Neural cell (in vitro differentiated cells): Measurements from ENCODE around the gene SLC34A3.

Experiments used
- EP300 ChIP-seq: fragments of 450-650 bp; conservative IDR thresholded peaks from 2 replicates; pipeline ENCODE4 v1.6.1; 2014; ENCODE audit warnings: antibody characterized with exemption, mild to moderate bottlenecking, moderate library complexity; ENCODE audit not compliant: poor library complexity, severe bottlenecking
- POLR2AphosphoS5 ChIP-seq: IDR thresholded peaks from 2 replicates; pipeline ENCODE4 v1.6.1; 2012
- RAD21 ChIP-seq: fragments of 450-650 bp; conservative IDR thresholded peaks from 2 replicates; pipeline ENCODE4 v1.6.1; 2014; ENCODE audit warnings: antibody characterized with exemption, mild to moderate bottlenecking, moderate library complexity
- TAF1 ChIP-seq: IDR thresholded peaks from 2 replicates; pipeline ENCODE4 v1.6.1; 2012; ENCODE audit warnings: low read depth
- TF ChIP-seq, protein P1 (sequence below): fragments of 450-650 bp; IDR thresholded peaks from 2 replicates; pipeline ENCODE4 v1.5.1; 2014; ENCODE audit warnings: antibody characterized with exemption, mild to moderate bottlenecking, moderate library complexity; ENCODE audit not compliant: poor library complexity, severe bottlenecking

DNA sequence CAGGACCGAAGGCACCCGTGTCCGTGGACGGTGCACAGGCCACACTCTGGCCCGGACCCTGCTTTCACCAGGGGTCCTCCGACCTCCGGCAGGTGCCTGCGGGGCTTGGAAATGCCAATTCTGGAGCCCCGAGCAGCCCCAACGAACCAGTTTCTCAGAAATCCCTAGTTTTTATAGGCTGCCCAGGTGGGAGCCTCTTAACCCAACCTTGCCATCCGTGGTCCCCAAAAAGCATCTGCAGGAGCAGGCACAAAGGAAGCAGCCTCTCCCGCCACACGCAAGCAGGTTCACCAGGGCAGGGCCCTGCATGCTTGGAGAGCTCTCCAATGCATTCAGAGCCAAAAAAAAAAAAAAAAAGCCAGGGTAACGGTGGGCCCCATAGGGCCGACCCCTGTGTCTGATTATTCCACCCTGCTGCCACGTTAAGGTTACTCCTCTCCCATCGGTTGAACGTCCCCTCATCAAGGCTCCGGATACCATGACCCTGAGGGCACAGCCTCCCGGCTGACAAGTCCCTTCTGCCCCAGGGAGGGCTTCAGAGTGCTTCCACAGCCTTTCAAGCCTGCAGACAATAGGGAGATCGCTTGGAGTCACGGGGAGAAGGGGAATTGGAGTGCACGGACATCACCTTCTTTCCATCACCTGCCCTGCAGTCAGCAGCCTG, 29.4 kb upstream of the SLC34A3 start:
- no peak for TF ChIP-seq TAF1
- TF ChIP-seq, protein P1, sequence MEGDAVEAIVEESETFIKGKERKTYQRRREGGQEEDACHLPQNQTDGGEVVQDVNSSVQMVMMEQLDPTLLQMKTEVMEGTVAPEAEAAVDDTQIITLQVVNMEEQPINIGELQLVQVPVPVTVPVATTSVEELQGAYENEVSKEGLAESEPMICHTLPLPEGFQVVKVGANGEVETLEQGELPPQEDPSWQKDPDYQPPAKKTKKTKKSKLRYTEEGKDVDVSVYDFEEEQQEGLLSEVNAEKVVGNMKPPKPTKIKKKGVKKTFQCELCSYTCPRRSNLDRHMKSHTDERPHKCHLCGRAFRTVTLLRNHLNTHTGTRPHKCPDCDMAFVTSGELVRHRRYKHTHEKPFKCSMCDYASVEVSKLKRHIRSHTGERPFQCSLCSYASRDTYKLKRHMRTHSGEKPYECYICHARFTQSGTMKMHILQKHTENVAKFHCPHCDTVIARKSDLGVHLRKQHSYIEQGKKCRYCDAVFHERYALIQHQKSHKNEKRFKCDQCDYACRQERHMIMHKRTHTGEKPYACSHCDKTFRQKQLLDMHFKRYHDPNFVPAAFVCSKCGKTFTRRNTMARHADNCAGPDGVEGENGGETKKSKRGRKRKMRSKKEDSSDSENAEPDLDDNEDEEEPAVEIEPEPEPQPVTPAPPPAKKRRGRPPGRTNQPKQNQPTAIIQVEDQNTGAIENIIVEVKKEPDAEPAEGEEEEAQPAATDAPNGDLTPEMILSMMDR: no peak
- TF ChIP-seq EP300: no peak
- no peak for TF ChIP-seq RAD21
- TF ChIP-seq POLR2AphosphoS5: no peak
